AG09309 (cell line): Measurements from ENCODE around the gene NRF1.
"Not testable (repeated sequence)": the region's sequence is repeated elsewhere in the genome, so short reads cannot be mapped to it uniquely, and the experiment has no call there.

Source experiments
- DNase-seq: peaks from one replicate; pipeline ENCODE4 v3.0.0-alpha.2; 2010; ENCODE audit warnings: low read depth
- H3K4me3 ChIP-seq: 2 replicates; pipeline ENCODE4 v1.5.1; 2011; ENCODE audit warnings: mild to moderate bottlenecking, low read depth, low read length, moderate library complexity; ENCODE audit not compliant: control insufficient read depth
- CTCF ChIP-seq: IDR thresholded peaks from 2 replicates; pipeline ENCODE4 v1.5.1; 2011; ENCODE audit warnings: mild to moderate bottlenecking, low read depth, low read length, inconsistent platforms; ENCODE audit not compliant: insufficient read depth, control insufficient read depth; ENCODE audit errors: missing control alignments

Gene NRF1

GRCh38 chr7:129657363-129657762, 45.8 kb downstream of the NRF1 start:
- TF ChIP-seq CTCF = no peak
- DNase-seq = no peak
- no peak overlapping the region for H3K4me3 ChIP-seq

- not testable (repeated sequence) for H3K4me3 ChIP-seq, DNase-seq
Observed at GRCh38 chr7:129659907-129660306, 48.4 kb downstream of the NRF1 start.

GRCh38 chr7:129661645-129662182, 50.2 kb downstream of the NRF1 start:
- no peak overlapping the region for H3K4me3 ChIP-seq
- DNase-seq = no peak
- TF ChIP-seq CTCF = no peak

- DNase-seq, H3K4me3 ChIP-seq: not testable (repeated sequence)
Observed at GRCh38 chr7:129663240-129663639, 51.7 kb downstream of the NRF1 start.

- no peak overlapping the region for H3K4me3 ChIP-seq
- TF ChIP-seq CTCF = peak; percentile 61
- DNase-seq = peak; percentile 59
Observed at GRCh38 chr7:129664029-129665012, 52.8 kb downstream of the NRF1 start.

GRCh38 chr7:129665013-129665401, 53.5 kb downstream of the NRF1 start:
- no peak for TF ChIP-seq CTCF
- H3K4me3 ChIP-seq = no peak overlapping the region
- DNase-seq = peak; percentile 83

GRCh38 chr7:129667116-129667515, 55.6 kb downstream of the NRF1 start:
- no peak for DNase-seq
- H3K4me3 ChIP-seq = no peak overlapping the region
- TF ChIP-seq CTCF = no peak
